ENCODE results near the gene AIFM3.
"Not testable (repeated sequence)": the region's sequence is repeated elsewhere in the genome, so short reads cannot be mapped to it uniquely, and the experiment has no call there.

The AIFM3 gene

DNA sequence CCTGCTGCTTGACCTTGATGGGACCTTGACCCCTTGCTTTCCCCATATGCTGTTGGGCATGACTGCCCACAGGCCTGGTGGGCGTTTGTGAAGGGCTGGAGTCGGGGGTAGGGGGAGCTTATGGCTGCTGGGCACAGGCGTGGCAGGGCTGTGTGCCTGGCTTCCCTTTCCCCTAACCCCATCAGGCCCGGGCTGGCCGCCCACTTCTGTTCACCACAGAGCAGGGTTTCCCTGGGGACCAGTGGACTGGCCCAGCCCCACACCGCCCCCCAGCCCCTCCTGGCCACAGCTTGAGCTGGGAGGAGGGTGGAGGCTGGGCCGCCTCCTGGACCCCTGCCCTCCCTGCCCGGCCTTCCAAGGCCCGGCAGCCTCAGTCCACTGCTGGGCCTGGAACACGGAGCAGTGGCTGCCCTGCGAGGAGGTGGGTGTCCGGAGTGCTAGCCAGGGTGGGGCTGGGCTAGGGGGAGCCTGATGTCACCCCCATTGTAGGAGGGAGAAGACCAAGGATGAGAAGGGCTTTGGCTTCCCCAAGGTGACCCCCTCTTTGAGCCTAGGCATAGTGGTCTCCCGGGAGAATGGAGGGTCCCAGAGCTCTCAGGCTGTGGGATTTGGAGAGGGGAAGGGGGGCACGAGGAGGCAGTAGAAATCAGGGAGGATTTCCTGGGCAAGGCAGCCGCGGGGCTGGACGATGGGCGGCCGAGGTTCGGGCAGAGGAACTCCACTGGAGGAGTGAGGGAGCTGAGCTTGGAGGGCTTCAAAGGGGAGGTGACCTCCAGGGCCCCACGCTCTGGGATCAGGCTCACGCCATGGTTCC, at the start of gene AIFM3:
AIFM3 (plus strand) TSS at position 373 of the 814 bp plus-strand sequence. CDS start 690 bp downstream, outside the sequence.
- no peak for DNase-seq (ENCODE audit: low spot score)

- no peak for DNase-seq (ENCODE audit: low spot score)
These were observed 48.3 kb upstream of the AIFM3 start for GRCh38 chr22:20918663-20919218.

- no peak for DNase-seq (ENCODE audit: low spot score)
These were observed 47.3 kb upstream of the AIFM3 start for GRCh38 chr22:20919718-20920117.

- DNase-seq (ENCODE audit: low spot score), result no peak
These were observed 46.2 kb upstream of the AIFM3 start for GRCh38 chr22:20920881-20921203.

DNA sequence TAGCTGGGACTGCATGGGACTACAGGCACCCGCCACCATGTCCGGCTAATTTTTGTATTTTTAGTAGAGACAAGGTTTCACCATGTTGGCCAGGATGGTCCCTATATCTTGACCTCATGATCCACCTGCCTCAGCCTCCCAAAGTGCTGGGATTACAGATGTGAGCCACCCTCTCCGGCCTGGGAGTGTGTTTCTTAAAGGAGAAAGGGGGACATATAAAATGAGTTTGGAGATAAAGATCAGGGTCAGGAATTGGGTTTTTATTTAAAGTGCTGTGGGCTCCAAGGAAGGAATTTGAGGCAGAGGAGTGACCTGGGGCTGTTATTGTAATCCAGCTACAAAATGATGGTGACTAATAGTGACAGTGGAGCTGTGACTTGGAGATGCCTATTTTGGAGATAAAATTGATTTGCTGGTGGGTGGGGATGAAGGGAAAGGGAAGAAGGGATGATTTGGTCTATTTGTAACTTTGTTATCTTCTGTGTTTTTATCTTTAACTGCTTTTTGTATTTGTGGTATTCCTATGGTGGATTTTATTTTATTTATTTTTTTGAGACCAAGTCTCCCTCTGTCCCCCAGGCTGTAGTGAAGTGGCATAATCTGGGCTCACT, 44.8 kb upstream of the AIFM3 start:
- DNase-seq (ENCODE audit: low spot score), result no peak

DNA sequence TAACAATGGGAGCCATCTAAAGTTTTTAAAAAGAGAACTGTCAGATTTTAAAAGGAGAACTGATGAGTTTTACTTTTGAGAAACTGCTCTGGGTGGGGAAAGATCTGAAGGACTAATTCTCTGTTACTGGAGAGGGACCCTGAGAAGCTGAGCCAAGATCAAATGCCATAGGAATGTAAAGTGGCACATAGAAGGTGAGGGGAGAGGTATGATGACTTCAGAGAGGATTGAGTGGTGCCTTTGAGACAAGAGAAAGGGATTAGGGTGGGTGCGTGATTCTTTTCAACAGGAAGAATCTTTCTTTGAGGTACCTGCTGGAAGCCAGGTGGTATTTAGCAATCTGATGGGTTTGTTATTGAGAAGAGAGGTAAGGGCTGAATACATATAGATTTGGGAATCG, 40.8 kb upstream of the AIFM3 start:
- DNase-seq (ENCODE audit: low spot score), result no peak

- DNase-seq (ENCODE audit: low spot score), result no peak
These were observed 39.0 kb upstream of the AIFM3 start for GRCh38 chr22:20927940-20928572.

GRCh38 chr22:20928573-20928967, 38.5 kb upstream of the AIFM3 start:
- no peak for DNase-seq (ENCODE audit: low spot score)

GRCh38 chr22:20930004-20930403, 37.1 kb upstream of the AIFM3 start:
- DNase-seq (ENCODE audit: low spot score), result no peak

GRCh38 chr22:20930435-20930834, 36.6 kb upstream of the AIFM3 start:
- DNase-seq (ENCODE audit: low spot score), result not testable (repeated sequence)

DNA sequence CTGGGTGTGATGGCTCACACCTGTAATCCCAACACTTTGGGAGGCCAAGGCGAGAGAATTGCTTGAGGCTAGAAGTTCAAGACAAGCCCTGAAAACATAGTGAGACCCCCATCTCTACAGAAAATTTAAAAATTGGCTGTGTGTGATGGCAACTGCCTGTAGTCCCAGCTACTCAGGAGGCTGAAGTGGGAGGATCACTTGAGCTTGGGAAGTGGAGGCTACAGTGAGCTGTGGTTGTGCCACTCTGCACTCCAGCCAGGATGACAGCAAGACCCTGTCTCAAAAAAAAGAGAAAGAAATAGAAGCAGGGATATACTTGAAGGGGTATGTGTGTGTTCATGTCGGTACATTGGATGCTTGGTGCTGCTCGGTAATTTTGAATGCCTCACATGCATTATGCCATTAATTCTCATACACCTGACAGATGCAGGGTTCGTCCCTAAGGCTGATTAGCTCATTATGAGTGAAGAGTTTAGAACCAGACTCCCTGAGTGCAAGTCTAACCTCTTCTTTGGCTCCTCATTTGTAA, 35.9 kb upstream of the AIFM3 start:
- no peak for DNase-seq (ENCODE audit: low spot score)

GRCh38 chr22:20933910-20934309, 33.1 kb upstream of the AIFM3 start:
- no peak for DNase-seq (ENCODE audit: low spot score)

DNA sequence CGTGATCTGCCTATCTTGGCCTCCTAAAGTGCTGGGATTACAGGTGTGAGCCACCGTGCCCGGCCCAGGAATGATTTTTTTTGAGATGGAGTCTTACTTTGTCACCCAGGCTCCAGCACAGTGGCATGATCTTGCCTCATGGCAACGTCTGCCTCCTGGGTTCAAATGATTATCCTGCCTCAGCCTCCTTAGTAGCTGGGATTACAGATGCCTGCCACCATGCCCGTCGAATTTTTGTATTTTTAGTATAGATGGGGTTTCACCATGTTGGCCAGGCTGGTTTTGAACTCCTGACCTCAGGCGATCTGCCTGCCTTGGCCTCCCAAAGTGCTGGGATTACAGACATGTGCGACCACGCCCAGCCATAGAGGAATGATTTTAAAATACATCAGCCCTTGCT, 32.0 kb upstream of the AIFM3 start:
- DNase-seq (ENCODE audit: low spot score), result not testable (repeated sequence)

- not testable (repeated sequence) for DNase-seq (ENCODE audit: low spot score)
These were observed 31.1 kb upstream of the AIFM3 start for GRCh38 chr22:20935780-20936539.

DNA sequence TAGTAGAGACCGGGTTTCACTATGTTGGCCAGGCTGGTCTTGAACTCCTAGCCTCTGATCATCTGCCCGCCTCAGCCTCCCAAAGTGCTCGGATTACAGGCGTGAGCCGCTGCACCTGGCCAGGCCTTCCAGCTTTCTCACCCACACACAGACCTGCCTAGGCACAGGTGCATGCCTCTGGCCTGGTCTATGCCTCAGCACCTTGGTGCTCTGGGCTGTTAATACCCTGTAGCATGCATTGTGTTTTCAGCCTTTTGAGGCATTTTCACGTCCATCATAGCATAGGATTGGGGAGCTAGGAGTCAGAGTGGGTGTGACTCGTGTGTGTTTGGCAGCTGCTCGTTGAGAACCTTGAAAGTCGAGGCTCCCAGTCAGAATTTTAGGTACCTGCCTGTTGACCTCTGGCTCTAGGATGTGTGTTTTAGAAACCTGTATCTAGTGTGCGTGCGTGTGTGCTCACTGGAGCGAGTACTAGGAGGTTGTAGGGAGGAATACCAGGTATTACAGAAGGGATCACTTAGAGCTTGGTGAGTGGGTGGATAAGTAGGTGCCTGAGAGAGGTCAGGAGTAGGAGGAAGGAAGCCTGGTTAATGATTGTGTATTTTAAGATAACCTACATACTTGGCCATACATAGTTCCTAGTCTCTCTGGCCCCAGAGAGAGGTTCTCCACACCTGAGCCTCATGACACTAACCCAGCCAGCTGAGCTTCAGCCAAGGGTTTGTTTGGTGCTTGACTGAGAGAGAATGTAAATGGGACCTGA, 29.8 kb upstream of the AIFM3 start:
- no peak for DNase-seq (ENCODE audit: low spot score)

DNA sequence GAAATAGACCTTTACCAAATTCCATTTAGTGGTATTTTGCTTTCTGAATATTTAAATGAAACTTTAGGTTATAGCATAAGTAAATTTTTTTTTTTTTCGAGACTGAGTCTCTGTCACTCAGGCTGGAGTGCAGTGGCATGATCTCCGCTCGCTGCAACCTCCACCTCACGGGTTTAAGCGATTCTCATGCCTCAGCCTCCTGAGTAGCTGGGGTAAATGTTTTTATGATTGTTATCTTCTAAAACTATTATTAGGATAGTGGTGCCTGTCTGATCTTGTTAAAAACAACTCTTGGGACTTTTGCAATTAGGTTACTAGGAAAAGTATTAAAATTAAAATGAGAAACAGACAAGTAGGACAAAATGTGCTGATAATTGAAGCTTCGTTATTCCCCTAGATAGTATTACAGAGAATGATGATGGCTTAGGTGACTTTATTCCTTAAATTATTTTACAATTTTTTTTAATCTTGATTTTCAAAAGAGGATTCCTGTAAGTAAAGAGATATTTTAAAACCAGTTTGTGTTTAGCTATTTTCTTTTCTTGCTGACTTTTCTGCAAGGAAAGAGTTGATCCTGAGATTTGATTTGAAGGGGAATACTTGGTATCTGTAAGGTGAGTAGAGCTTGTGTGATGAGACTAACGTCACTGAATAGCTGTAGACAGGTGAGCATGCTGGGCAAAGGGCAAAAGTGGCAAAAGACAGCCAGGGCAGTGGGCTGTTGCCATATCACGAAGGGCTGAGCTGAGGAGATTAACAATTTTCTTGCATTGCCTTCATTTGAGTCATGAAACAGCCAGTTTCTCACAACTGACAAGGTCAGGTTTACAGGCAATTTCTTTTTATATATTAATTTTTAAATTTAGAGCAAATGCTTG, 29.0 kb upstream of the AIFM3 start:
- no peak for DNase-seq (ENCODE audit: low spot score)

GRCh38 chr22:20939457-20940185, 27.4 kb upstream of the AIFM3 start:
- DNase-seq (ENCODE audit: low spot score), result not testable (repeated sequence)

GRCh38 chr22:20940186-20940651, 26.8 kb upstream of the AIFM3 start:
- no peak for DNase-seq (ENCODE audit: low spot score)

DNA sequence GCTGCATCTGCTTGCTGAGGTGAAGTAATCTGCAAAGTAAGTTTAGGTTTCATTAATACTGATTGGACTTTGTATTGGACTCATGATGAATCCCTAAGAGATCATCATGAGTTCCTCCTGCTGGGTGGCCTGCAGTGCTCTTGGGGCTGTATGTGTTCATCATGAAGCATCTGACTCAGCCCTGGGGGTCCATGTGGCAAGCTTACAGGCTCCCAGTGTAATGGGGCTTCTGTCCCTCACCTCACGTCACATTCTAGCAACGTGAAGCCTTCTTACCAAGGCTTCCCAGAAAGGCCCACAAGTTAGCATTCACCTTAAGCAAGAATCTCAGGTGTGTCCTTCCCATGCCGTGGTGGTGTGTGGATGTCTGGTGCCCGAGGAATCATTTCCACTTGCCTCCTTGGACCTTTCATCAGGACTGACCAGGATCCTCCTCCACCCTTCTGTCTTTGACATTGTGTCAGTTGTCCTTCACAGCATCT, 26.1 kb upstream of the AIFM3 start:
- no peak for DNase-seq (ENCODE audit: low spot score)
